HG02763 (cell line): ENCODE data around the gene BRD3.

Source experiments
- ATAC-seq: cut with Tn5 transposase; IDR thresholded peaks from one replicate; pipeline ENCODE4 v1.9.1; 2021; ENCODE audit warnings: mild to moderate bottlenecking, moderate library complexity; ENCODE audit not compliant: unreplicated experiment

Gene BRD3

GRCh38 chr9:134066913-134067851, 644 bp downstream of the BRD3 start:
- ATAC-seq = no peak

GRCh38 chr9:134066526-134066912, 1.3 kb downstream of the BRD3 start:
- ATAC-seq = no peak

- ATAC-seq = no peak
These were observed 2.0 kb downstream of the BRD3 start for GRCh38 chr9:134065612-134066419.

GRCh38 chr9:134064711-134065110, 3.1 kb downstream of the BRD3 start:
- ATAC-seq = no peak

- no peak for ATAC-seq
These were observed 4.0 kb downstream of the BRD3 start for GRCh38 chr9:134063571-134064450.

GRCh38 chr9:134063088-134063570, 4.7 kb downstream of the BRD3 start:
- no peak for ATAC-seq

GRCh38 chr9:134062461-134063087, 5.3 kb downstream of the BRD3 start:
- no peak for ATAC-seq

- ATAC-seq = no peak
These were observed 6.0 kb downstream of the BRD3 start for GRCh38 chr9:134061688-134062371.

GRCh38 chr9:134061019-134061687, 6.7 kb downstream of the BRD3 start:
- ATAC-seq = no peak

- no peak for ATAC-seq
These were observed 7.3 kb downstream of the BRD3 start for GRCh38 chr9:134060546-134060945.

GRCh38 chr9:134059661-134060395, 8.0 kb downstream of the BRD3 start:
- peak; percentile 71 for ATAC-seq

GRCh38 chr9:134059188-134059641, 8.6 kb downstream of the BRD3 start:
- ATAC-seq = no peak

GRCh38 chr9:134058716-134059115, 9.1 kb downstream of the BRD3 start:
- ATAC-seq = no peak

GRCh38 chr9:134057751-134058701, 9.8 kb downstream of the BRD3 start:
- ATAC-seq = no peak

GRCh38 chr9:134057307-134057657, 10.5 kb downstream of the BRD3 start:
- ATAC-seq = no peak

- no peak for ATAC-seq
These were observed 11.1 kb downstream of the BRD3 start for GRCh38 chr9:134056483-134057306.
